Middle frontal gyrus (tissue), 1 donor: ENCODE data around the gene PEX11B.

ENCODE experiments used
- DNase-seq: peaks from one replicate; pipeline ENCODE4 v3.0.0-alpha.2; 2015; ENCODE audit warnings: low spot score; ENCODE audit errors: extremely low spot score

The PEX11B gene

DNA sequence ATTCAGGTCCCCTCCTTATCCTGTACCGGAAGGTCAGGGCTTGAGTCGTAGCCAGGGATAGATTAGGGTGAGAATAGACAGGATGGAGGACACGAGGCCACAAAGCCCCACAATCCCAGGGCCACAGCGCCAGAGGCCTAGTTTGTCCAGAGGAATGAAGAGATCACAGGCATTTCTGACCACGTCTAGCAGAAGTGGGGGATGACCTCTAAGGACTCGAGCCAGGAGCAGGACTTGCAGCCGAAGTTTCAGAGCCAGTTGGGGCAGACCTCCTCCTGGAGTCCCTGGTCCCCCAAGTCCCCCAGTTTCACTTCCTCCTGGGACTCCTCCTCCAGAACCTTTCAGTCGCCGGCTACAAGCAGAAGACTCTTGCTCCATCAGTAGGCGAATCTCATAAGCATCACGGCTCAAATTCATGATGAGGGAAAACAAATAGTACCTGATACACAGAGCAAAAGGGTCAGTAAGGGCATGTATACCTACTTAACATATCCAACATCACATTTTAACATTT lies 6.3 kb downstream of the PEX11B start:
- DNase-seq: no peak

DNA sequence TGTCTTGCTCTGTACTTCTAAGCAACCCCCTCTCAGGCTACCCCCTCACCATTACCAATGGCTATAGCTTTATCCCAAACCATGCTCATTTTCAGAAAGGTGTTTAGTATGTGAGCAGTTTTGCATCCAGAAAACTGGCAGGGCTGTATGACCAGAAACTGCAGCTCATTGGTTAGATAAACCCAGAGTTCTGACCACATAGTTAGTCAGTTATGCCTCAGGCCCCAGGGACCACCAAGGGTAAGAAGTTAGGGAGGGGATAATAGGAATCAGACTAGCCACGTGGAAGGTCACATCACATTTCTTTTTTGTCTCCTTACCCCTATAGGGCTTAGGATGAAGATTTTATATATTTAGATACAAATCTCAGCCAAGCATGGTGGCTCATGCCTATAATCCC lies 9.9 kb downstream of the PEX11B start:
- no peak for DNase-seq

DNA sequence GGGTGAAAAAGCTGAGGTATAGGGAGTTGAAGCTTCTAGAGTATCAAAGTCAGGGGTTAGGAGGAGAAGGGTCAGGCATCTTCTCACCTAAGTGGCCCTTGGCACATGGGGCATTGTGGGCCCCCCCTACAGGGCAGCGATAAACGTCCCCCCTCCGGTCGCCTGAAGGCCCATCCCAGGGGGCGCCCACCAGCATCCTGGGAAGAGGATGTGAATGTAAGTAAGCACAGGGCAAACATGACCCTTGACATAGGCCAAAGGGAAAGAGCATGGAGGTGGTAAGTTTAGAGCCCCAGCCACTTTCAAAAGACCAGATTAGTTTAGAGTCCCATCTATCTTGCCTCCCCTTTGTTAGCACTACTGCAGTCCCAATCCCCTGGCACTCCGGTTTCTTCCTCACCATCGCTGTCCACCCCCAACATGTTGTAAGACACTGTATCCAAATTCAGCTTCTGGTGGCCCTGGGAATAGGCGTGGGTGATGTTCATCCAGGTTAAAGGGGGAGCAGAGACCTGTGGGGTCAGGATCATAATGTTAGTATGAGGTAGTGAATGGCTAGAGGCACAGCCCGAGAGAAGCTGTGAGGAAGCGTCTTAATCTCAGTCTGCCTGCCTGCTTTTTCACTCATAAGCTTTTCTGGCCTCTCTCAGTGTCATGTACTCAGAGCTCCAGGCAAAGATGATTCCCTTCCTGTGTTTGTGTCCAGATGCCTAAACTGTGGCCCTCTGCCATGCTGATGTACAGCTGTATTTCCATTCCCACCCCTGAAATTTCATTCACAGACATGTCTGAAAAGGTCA lies 11.4 kb downstream of the PEX11B start:
- DNase-seq: no peak

DNA sequence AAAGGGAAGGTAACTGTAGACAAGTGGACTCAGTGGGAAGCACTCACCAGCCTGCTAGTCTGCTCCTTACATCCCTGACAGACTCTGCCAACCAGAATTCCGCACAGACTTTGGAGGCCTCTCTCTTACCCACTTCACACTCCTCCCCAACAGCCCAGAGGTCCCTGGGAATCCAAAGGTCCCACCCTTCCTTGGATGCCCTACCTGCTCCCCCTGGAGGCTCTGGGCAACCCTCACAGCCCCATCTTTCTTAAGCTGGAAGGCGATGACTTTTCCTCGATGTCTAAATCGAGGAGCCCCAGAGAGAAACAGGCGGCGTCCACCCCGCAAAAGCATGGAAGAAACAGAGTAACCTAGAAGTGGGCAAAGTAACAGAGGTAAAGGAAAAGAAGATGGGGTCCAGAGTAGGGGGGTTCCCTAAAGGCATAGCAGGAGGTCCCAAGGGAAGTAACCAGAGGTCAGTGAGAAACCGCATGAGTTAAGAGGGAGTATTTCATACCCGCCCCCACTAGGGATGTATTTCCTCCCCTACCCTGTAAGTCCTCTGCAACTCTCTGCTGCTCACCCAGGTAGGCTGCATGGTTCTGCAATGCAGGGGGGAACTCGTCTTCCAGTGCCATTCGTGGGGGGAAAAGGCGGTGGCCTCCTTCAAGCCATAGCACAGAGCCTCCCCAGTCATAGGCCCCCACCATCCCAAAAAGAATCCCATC lies 17.1 kb downstream of the PEX11B start:
- DNase-seq: no peak

DNA sequence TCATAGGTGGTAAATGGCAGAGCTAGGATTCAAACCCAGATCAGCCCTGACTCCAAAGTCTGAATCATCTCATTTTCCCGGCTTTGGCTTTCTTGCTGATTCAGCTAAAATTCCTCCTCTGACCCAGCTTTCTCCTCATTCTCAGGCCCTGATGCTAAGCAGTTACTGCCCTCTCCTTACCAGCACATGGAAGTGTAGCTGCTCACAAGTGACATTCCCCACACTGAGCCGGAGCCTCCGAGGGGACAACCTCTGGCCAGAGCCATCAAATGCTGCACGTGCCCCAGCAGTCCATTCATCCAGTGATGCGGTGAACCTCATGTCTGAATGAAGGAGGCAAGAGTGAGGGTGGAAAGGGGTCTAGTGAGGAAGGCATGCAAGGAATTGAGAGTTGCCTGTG lies 19.8 kb downstream of the PEX11B start:
- no peak for DNase-seq

DNA sequence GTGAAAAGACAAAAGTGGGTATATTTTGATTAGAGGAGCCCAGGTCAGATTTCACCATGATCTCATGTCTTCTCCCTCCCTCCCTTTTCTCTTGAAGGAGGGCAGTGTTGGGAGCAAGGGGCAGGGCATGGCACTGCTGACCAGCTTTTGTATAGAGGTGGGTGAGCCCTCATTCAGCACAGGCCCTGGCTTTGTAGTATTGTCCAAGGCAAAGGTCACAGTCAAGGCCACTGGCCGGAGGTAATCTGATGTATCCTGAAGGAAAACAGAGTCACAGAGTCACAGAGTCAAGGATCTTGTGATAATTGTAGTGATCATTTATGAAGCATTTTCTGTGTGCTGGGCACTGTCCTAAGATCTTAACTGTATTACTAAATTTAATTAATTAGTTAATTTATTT lies 20.5 kb downstream of the PEX11B start:
- no peak for DNase-seq

DNA sequence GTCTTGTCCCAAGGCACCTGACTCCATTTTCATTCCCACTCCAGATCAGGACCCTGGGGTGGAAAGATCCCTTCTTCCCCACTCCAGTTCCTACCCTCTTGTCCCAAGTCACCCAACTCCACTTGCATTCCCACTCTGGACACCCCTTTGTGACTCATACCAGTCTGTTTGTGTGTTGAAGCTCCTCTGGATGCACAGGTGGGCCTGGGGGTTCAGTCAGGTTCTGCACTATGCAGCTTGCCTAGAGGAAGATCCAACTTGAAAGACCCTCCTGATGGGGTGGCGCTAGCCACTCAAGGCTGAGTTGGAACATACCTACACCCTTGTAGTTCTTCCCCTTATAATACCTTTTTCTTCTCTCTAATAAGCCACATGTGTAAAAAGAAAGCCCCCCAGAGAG lies 23.0 kb downstream of the PEX11B start:
- no peak for DNase-seq

DNA sequence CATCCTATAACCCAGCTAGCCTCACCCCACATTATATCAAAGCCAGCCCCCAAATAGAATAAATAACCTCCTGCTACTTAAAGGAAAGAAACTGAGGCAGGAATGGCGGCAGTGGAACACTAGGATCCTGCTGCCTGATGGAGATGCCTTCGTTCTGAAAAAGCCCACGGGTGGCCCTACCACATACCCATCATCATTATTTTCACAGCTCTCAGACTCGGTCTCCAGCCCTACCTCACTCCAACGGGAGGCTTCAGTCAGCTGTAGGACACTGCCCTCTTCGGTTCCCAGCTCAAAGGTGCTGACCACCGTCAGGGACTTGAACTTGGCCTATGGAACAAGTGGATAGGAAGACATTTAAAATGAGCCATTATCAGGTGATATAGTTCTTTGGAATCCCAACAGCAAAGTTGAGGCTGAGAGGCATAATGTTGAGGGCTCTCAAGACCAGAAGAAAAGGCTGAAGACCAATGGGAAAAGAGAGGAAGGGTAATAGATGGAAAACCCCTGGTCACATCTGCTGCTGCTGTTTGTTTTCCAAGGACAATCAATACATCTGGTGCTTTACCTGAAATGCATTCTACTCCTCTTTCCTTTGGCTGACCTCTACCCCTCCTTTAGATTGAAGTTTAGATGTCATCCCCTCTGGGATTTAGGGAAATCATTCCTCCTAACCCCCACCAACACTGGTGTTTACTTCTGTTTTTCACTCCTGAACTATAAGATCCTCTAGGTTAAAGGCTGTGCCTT lies 25.0 kb downstream of the PEX11B start:
- no peak for DNase-seq

DNA sequence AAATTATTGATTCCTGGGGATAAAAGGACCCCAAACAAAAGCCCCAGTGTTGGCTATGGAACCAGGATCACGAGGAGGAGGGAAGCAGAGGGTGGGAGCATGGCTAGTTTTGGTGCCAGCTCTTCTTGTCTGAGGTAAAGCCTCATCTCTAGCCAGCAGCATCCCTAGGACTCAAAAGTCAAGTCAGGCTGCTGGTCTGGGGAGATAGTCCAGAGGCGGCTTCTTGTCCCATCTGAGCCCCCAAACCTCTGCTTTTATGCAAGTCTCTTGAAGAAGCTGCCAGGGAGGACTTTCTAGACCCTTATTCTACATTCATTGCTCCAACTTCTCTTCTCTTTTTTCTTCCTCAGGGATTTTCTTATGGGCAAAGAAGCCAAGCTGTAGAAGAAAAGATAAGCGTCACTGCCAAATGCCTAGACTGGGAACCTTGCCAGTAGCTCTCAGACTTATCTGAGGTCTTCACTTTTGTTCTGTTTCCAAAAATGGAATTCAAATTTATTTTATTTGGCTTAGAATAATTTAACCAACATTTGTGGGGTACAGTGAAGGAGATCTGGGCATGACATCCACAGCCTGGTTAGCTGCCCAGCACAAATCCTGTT lies 25.9 kb downstream of the PEX11B start:
- no peak for DNase-seq

DNA sequence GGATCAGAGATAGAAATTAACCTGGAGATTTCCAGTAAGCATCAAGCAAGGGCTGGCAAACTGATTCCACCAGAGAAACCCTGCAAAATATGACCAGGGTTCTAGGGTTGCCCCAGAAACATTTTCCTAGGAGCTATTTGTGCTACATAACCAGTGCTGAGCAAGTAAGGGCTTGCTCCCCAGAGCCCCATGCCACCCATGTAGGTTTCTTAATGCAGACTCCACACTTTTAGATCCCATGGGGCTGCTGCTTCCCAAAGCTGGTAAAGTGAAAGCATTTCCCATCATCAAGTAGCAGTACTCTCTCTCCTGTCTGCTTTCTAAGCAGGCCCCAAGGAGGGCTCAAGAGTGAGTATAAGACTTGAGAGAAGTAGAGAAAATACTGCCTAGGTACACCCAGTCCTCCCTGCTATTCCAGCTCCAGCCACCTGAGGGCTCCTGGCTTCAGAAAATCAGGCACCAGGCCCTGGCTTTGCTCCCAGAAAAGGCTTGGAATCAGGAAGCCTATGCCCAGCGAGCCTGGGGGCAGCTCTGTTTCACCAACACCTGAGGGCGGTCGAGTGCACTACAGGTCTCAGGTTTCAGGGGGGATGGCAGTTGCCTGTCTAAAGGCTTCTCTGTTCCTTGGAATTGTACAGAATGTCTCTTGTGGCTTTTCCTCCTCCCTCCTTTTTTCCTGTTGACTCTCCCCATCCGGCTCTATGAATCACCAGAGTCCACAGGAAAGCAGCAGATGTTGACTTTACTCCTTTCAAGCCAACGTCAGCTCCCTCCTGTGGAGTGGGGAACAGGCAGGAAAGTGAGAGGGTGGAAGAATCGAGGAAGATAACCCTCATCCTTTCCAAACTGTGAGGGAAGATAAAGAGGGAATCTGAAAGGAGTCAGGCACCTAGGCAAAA lies 26.7 kb downstream of the PEX11B start:
- DNase-seq: peak; percentile 83

DNA sequence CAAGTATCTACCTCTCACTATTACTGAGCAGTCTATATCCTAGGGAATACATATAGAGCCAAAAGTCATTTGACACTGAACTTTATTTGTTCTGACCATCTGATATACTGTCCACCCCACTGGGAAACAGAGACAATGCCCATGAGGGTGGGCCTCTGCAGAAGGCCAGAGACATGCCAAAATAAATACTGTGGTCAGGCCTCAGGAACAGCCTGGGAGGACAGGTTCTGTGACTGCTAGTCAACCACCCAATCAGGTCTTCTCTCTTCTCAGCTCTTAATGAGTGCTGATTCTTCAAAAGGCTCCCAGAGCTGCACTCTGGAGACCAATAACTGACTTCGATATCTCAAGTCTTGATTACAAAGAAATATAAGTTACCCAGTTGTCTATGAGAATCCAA lies 27.4 kb downstream of the PEX11B start:
- DNase-seq: no peak

DNA sequence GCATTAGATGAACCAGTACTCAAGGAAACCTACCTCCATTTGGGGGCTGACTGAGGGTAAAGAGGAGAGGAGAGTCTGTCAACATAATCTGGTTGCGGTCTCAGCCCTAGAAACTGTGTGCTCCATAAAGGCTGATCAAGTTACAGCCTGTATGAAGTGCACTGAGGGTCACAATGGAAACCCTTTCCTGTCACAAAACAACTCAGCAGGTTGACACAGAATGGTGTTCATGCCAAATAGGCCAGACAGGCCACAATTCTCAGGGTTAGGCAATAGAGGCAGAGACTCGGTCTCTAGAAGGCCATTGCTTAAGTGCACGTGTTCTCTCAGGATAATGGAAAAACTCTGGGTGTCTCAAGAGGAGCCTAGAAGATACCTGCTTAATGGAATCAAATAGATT lies 28.8 kb downstream of the PEX11B start:
- no peak for DNase-seq

DNA sequence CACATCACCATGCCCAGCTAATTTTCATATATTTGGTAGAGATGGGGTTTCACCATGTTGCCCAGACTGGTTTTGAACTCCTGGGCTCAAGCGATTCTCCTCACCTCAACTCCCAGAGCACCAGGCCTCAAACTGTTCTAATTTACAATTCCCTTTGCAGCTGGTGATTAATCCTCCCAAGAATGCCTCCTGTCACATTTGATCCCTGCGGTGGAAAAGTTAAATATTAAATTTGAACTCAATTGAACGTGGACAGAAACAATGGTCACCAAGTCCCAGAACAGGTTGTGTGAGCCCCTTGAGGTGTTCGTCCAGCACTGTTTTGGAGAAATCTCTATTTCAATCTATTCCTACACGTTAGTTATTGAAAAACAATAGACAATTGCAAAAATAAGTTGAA lies 30.9 kb downstream of the PEX11B start:
- DNase-seq: no peak

DNA sequence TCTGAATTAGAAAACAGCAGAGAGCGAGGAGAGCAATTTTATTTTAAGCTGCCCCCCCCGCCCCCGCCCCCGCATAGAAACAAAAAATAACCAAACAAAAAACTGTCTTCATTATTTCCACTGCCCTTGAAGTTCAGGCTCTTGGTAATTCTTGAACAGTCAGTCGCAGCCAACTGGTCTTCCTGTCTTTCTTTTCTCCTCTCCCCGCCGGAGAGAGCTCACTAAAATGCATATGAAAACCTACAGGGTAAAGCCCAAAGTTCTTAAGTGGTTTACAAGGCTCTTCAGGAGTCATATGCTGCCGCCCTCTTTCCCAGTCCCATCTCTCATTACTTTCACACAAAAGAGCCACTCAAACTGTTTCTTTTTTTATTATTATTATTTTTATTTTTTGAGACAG lies 31.7 kb downstream of the PEX11B start:
- no peak for DNase-seq

DNA sequence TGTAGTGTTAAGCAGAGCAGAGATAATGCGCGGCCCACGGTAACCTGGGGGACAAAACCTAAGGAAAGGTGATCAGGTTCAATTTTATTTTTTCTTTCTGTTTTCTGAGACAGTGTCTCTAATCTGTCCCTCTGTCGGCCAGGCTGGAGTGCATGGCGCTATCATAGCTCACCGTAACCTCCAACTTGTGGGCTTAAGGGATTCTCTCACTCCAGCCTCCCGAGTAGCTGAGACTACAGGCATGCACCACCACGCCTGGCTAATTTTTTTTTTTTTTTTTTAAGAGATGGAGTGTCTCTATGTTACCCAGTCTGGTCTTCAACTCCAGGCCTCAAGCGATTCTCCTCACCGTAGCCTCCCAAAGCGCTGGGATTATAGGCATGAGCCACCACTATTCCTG lies 32.1 kb downstream of the PEX11B start:
- no peak for DNase-seq

DNA sequence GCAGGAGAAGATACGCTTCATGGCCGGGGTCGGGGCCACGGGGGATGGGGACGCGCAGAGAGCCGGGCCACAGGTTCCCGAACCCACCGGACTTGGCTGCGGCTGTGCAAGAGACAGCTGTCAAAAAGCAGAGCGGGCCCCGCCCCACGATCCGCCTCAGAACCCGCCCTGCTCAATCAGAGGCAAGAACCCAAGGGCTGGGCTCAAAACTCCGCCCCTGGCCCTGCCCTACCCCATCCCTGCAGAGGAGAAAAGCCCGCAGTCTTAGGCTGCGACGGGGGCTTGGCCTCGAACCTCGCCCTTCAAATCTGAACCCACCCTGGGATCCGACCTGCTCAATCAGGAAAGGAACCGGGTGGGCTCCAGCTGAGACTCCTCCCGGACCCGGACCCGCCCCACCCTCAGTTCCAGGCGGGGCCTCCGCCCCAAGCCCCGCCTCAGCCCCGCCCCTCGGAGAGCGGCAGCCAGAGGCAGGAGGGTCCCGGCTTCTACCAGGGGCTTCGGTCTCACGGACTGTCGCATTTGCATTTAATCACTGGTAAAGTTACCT lies 32.7 kb downstream of the PEX11B start, which contains the start of gene ANKRD35:
ANKRD35 (minus strand) TSS at position 129 of the 550 bp plus-strand sequence; CDS start at position 21, 108 bp downstream.
- peak; percentile 60 for DNase-seq

DNA sequence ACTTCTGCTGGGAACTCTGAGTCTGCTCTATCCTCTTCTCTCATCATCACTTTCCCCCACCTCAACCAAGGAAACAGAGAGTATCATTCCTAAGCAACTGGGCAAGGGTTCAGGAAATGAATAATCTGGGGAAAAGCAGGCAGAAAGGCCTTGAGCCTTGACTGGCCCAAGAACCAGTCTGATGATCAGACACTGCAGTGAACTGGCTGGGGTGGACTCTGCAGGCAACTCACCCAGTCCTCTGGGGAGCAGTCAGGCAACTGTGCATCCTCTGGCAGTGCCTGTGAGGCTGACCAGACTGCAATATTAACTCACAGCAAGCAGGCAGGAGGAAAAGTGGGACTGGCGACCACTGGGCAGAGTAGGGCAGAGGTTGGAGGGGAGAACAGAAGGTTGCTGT lies 33.8 kb downstream of the PEX11B start:
- no peak for DNase-seq

DNA sequence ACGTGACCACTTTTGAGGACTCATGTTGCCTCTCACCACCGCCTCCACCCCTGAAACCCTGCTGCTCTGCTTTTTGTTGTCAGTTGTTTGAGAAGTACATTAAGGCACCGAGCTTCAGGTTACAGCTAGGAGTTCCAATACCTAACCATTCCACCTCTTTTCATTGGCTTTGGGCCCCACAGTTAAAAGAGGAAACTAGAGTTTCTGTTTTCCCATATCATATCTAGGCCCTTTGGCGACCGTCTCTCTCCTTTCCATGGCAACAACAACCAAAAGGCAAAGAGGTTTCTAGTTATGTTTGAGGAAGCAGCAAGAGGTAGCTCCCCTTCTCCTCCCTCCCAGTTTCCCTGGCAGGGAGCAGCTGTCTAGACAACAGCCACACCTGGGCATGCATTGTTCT lies 38.7 kb downstream of the PEX11B start:
- no peak for DNase-seq

DNA sequence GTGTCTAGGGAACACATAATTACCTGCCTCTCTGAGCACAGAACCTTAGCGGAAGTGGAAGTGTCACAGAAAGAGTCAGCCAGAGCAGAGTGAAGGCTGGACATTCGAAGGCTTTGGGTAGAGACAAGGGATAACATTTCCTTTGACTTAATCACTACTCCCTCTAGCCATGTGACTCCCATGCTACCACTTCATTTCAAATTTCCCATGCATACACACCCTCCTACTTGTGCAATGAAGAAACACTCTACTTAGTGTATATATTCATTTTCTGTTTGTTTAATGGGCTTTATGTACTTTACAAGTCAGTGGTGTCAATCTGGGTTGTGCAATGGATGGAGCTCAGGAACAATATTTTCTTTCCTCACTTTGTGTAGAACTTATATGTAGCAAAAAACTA lies 39.8 kb downstream of the PEX11B start:
- no peak for DNase-seq

DNA sequence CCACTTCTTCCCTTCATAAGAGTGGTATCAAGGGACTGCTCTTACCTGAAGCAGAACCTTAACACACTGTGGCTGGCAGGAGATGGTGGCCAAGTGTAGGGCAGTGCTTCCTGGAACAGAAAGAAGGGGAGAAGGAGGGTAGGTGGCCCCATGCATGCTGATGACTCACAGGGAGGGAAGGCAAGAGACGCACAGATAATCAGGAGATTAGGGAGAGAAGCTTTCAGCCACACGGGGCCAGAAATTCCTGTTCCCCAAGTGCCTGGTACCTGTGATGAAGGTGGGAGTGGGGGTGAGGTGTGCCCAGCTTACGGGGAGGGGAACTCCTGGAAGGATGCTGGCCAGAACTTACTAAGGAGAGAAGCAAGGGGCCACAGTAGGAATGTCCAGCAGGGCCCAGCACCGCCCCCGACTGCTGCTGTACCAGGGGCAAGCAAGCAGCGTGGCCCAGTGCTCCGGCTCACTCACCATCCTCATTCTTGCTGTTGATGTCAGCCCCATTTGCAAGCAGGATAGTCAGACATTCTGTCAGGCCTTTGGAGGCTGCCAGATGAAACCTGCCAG lies 40.5 kb downstream of the PEX11B start:
- no peak for DNase-seq
